ENCODE results near the gene TCF7L1. TPM values are rescaled to one million over a fixed set of nuclear protein-coding genes. Genes with fewer than 3 reads are reported as not detected.

TCF7L1 gene
- total and polyA plus RNA-seq, 9 of the 15 experiments (the other 6 are each of a cell fraction or from before 2014, with no cell fraction given): 0.03 to 0.11 (median 0.07) TPM; not detected in 5

DNA sequence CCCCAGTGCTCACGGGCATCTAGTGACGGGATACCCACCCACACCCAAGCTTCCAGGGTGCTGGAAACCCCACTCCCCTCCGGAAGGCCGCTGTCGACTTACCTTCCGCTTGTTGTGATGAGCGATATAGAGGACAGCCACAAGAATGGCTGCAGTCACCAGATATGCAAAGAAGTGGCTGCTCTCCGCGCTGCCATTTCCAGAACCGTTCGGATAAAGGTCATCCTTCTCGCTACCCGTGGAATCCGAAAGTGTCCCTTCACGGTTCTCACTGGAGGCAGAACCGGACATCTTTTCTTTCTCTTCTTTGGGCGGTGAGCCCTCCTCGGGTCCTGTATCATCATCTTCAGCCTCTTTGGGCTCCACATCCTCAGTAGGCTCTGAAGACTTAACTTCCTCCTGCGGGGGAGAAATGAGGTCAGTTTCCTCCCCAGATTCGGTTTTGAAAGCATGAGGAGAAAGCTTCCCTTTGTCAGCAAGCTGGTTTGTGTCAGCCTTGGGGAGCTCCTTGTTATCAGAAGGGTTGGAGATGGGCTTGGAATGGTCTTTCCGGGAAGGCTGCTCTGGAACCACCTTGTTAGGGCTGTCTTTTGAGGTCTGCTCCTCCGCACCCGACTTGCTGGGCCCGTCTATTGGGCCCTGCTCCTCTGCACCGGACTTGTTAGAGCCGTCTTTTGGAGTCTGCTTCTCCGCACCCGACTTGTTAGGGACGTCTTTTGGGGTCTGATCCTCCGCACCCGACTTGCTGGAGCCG lies 193.4 kb downstream of the TCF7L1 start:
- WGBS (ENCODE audit: insufficient coverage, low coverage, missing lambda C conversion rate): under 1% methylated on average over 31 of the region's 32 CpGs
- H3K9me3 ChIP-seq (replicated peaks; ENCODE audit: control insufficient read depth, insufficient read depth, low read depth, low read length): no peaks in the 10 kb centered on the region
- intact Hi-C loops (cut with micrococcal nuclease) (loop anchor here (5.0 kb wide), 3 partner anchors 91 to 291 kb away; partner anchors contain the start of genes SH2D6 and USP39), in situ Hi-C loops (cut with MboI) (no loop called here)
- peak overlapping the region; percentile 97 for H3K4me2 ChIP-seq (ENCODE audit: insufficient read depth, low read length)
- H3K27me3 ChIP-seq (ENCODE audit: control insufficient read depth in 2 of 2, insufficient read depth in 2 of 2, low read length in 2 of 2): no peaks in the 10 kb centered on the region
- no TSS peak for BruUV-seq (replicated peaks)
- no peaks in the 10 kb centered on the region for H3K9me1 ChIP-seq (ENCODE audit: control insufficient read depth, insufficient read depth, low read length)
- peaks cover 52% of the 10 kb centered on the region for H3K79me2 ChIP-seq (ENCODE audit: control insufficient read depth, insufficient read depth, low read length)
- H4K20me1 ChIP-seq (replicated peaks; ENCODE audit: control insufficient read depth, insufficient read depth, low read length): peaks cover 15% of the 10 kb centered on the region
- peak; percentile 80 for FAIRE-seq
- H3K27ac ChIP-seq (ENCODE audit: extremely low read depth, low read depth, low read length): peak overlapping the region; percentile 97
- peak overlapping the region; percentile 57; the same call in 1 of the 2 replicates for H2AFZ ChIP-seq (ENCODE audit: low read depth, low read length)
- POLR2A ChIA-PET: interaction anchor here (0.7 to 2.6 kb wide), 7 partner anchors 12 to 285 kb away, joined by 3 to 13 read pairs (median 5); partner anchors contain the start of genes C2orf68, ELMOD3 and RETSAT
- peaks cover 21 to 27% of the 10 kb centered on the region in 2 experiments; a peak in 4 of 5 replicates for H3K4me1 ChIP-seq (replicated peaks in 1 of 2; ENCODE audit: control insufficient read depth in 2 of 2, insufficient read depth in 2 of 2, low read length in 2 of 2)
- peak overlapping the region; percentile 82 for H3K4me3 ChIP-seq
- peaks cover 51% of the 10 kb centered on the region for H3K36me3 ChIP-seq (ENCODE audit: control insufficient read depth, insufficient read depth, low read length)
- peak; percentile 60 for ATAC-seq
- CTCF ChIA-PET (ENCODE audit: low intra/inter-chr PET ratio): no interaction called here
- peak in 2 of 4 experiments; percentile 65 to 77 for DNase-seq (ENCODE audit: extremely low read depth in 1 of 4, low spot score in 3 of 4)
- H3K9ac ChIP-seq (ENCODE audit: insufficient read depth in 1 of 2, low read depth in 2 of 2, low read length in 2 of 2): peak overlapping the region; percentile 93 to 98
- TF ChIP-seq, protein P1, sequence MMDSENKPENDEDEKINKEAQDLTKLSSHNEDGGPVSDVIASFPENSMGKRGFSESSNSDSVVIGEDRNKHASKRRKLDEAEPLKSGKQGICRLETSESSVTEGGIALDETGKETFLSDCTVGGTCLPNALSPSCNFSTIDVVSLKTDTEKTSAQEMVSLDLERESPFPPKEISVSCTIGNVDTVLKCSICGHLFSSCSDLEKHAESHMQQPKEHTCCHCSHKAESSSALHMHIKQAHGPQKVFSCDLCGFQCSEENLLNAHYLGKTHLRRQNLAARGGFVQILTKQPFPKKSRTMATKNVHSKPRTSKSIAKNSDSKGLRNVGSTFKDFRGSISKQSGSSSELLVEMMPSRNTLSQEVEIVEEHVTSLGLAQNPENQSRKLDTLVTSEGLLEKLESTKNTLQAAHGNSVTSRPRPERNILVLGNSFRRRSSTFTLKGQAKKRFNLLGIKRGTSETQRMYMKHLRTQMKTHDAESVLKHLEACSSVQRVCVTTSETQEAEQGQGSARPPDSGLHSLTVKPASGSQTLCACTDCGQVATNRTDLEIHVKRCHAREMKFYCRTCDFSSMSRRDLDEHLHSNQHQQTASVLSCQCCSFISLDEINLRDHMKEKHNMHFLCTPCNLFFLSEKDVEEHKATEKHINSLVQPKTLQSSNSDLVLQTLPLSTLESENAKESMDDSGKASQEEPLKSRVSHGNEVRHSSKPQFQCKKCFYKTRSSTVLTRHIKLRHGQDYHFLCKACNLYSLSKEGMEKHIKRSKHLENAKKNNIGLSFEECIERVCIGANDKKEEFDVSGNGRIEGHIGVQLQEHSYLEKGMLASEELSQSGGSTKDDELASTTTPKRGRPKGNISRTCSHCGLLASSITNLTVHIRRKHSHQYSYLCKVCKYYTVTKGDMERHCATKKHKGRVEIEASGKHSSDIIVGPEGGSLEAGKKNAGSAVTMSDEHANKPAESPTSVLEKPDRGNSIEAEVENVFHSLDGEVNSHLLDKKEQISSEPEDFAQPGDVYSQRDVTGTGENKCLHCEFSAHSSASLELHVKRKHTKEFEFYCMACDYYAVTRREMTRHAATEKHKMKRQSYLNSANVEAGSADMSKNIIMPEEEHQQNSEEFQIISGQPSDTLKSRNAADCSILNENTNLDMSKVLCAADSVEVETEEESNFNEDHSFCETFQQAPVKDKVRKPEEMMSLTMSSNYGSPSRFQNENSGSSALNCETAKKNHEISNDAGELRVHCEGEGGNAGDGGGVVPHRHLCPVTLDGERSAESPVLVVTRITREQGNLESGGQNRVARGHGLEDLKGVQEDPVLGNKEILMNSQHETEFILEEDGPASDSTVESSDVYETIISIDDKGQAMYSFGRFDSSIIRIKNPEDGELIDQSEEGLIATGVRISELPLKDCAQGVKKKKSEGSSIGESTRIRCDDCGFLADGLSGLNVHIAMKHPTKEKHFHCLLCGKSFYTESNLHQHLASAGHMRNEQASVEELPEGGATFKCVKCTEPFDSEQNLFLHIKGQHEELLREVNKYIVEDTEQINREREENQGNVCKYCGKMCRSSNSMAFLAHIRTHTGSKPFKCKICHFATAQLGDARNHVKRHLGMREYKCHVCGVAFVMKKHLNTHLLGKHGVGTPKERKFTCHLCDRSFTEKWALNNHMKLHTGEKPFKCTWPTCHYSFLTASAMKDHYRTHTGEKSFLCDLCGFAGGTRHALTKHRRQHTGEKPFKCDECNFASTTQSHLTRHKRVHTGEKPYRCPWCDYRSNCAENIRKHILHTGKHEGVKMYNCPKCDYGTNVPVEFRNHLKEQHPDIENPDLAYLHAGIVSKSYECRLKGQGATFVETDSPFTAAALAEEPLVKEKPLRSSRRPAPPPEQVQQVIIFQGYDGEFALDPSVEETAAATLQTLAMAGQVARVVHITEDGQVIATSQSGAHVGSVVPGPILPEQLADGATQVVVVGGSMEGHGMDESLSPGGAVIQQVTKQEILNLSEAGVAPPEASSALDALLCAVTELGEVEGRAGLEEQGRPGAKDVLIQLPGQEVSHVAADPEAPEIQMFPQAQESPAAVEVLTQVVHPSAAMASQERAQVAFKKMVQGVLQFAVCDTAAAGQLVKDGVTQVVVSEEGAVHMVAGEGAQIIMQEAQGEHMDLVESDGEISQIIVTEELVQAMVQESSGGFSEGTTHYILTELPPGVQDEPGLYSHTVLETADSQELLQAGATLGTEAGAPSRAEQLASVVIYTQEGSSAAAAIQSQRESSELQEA (IDR thresholded peaks at IDR 0.05; ENCODE audit: low read depth): 0 out of 2 replicates have a peak, but pooled peaks have one; percentile 29
- TF ChIP-seq, protein P2, sequence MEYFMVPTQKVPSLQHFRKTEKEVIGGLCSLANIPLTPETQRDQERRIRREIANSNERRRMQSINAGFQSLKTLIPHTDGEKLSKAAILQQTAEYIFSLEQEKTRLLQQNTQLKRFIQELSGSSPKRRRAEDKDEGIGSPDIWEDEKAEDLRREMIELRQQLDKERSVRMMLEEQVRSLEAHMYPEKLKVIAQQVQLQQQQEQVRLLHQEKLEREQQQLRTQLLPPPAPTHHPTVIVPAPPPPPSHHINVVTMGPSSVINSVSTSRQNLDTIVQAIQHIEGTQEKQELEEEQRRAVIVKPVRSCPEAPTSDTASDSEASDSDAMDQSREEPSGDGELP (CRISPR knock-in tag; IDR thresholded peaks at IDR 0.05; ENCODE audit: borderline replicate concordance): 0 out of 2 replicates have a peak, but pooled peaks have one; percentile 18
- peak in 1 of 2 experiments; percentile 31; a peak in 1 of 4 replicates for TF ChIP-seq HDAC1 (IDR thresholded peaks at IDR 0.05)
- TF ChIP-seq, protein P3, sequence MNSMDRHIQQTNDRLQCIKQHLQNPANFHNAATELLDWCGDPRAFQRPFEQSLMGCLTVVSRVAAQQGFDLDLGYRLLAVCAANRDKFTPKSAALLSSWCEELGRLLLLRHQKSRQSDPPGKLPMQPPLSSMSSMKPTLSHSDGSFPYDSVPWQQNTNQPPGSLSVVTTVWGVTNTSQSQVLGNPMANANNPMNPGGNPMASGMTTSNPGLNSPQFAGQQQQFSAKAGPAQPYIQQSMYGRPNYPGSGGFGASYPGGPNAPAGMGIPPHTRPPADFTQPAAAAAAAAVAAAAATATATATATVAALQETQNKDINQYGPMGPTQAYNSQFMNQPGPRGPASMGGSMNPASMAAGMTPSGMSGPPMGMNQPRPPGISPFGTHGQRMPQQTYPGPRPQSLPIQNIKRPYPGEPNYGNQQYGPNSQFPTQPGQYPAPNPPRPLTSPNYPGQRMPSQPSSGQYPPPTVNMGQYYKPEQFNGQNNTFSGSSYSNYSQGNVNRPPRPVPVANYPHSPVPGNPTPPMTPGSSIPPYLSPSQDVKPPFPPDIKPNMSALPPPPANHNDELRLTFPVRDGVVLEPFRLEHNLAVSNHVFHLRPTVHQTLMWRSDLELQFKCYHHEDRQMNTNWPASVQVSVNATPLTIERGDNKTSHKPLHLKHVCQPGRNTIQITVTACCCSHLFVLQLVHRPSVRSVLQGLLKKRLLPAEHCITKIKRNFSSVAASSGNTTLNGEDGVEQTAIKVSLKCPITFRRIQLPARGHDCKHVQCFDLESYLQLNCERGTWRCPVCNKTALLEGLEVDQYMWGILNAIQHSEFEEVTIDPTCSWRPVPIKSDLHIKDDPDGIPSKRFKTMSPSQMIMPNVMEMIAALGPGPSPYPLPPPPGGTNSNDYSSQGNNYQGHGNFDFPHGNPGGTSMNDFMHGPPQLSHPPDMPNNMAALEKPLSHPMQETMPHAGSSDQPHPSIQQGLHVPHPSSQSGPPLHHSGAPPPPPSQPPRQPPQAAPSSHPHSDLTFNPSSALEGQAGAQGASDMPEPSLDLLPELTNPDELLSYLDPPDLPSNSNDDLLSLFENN (IDR thresholded peaks at IDR 0.05; ENCODE audit: low read depth in 2 of 2, low read length in 2 of 2): 0 out of 4 replicates have a peak, but pooled peaks of 1 of the 2 experiments have one; percentile 15
- TF ChIP-seq NCOR1 (IDR thresholded peaks at IDR 0.05): peak; percentile 62

Measured in K562 (cell line).